Inflammatory macrophage treated with lipopolysaccharide for 4 hours (primary cell): Measurements from ENCODE around the gene LINC00237.

Source experiments
- DNase-seq: peaks from one replicate; pipeline ENCODE4 v3.0.0-alpha.2; 2020

The LINC00237 gene

GRCh38 chr20:21092806-21093205 lies 13.4 kb downstream of the LINC00237 start:
- peak; percentile 15 for DNase-seq

DNA sequence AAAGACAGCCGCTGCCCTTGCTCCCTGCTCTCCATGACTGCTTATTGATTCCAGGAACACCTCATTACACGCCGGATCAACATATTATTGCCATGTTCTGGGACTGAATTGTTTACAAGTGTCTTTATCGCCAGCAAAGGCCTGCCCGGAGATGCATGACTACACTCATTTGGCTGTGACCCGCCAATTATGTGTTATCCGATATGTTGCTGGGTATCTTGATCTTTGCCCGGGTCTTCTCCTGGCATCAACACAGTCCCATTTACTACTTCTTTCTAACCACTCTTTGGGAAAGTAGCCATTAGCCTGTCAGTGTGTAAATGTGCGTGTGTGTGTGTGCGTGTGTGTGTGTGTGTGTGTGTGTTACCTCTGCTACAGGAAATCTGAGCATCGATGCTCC lies 15.4 kb downstream of the LINC00237 start:
- DNase-seq = no peak

GRCh38 chr20:21090111-21090618 lies 16.0 kb downstream of the LINC00237 start:
- peak; percentile 57 for DNase-seq

- DNase-seq = no peak
Measured at GRCh38 chr20:21089391-21089790, 16.8 kb downstream of the LINC00237 start.

- DNase-seq = no peak
Measured at GRCh38 chr20:21087862-21088540, 18.2 kb downstream of the LINC00237 start.

- no peak for DNase-seq
Measured at GRCh38 chr20:21083825-21084325, 22.3 kb downstream of the LINC00237 start.

DNA sequence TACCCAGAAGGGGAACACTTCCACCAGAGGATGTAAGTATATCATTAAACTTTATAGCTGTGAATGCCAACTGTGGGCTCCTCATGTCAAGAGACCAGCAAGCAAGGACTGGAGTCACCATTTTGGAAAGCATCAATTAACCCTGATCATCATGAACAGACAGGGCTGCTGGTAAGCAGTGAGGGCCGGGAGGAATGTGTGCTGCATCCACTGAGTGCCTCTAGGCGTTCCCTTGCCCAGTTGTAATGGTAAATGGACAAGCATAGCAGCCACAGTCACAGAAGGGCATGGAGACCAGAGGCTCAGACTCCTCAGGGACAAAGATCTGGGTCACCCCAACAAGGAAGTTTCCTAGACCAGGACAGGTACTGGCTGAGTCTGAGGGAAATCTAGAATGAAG lies 23.6 kb downstream of the LINC00237 start:
- no peak for DNase-seq

DNA sequence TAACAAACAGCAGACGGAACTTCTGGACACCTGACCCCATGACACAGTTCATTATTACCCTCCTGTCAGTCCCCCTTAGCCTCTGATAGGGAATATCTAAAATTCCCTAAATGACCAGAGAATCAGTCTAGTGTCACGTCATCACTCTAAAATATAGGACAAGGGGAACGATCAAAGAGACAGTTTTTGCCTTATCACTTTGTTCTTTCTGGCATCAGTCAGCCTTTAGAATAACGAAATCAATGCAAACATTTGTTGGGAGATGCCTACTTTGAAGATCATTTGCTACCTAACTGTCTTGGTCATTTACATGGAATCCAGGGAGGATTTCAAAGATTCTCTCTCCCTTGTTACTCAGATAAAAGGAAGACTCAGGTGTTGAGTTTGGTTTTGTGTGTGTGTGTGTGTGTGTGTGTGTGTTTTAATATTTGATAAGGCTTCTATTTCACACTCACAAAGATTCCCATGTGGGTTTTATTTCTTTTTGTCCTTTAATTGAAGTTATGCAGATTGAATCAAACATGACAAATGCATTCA lies 28.3 kb downstream of the LINC00237 start:
- no peak for DNase-seq

- no peak for DNase-seq
Measured at GRCh38 chr20:21076073-21076472, 30.1 kb downstream of the LINC00237 start.

DNA sequence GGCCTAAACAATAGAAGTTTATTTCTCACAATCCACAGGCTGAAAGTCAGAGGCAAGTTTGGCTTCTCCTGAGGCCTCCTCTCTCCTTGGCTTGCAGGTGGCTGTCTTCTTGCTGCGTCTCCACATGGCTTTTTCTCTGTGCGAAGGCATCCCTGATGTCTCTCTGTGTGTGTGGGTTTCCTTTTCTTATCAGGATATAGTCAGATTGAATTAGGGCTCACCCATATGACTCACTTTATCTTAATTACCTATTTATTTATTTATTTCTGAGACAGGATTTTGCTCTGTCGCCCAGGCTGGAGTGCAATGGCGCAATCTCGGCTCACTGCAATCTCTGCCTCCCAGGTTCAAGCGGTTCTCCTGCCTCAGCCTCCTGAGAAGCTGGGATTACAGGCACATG lies 30.7 kb downstream of the LINC00237 start:
- DNase-seq = no peak

GRCh38 chr20:21074605-21075336 lies 31.4 kb downstream of the LINC00237 start:
- DNase-seq = no peak

DNA sequence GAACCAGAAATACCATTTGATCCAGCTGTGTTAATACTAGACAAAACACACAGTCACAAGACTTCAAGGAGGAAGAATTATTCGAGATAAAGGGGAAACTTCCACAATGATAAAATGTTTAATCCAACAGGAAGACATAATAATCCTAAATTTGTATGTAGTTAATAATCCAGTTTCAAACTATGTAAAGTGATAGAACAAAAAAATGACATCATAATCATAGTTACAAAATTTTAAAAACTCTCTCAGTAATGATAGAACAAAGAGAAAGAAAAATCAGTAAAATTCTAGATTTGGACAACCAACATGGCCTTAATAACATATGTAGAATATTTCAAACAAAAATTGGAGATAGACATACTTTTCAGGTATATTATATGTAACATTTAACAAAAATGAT lies 38.9 kb downstream of the LINC00237 start:
- DNase-seq = no peak

- DNase-seq = no peak
Measured at GRCh38 chr20:21064924-21065323, 41.2 kb downstream of the LINC00237 start.

DNA sequence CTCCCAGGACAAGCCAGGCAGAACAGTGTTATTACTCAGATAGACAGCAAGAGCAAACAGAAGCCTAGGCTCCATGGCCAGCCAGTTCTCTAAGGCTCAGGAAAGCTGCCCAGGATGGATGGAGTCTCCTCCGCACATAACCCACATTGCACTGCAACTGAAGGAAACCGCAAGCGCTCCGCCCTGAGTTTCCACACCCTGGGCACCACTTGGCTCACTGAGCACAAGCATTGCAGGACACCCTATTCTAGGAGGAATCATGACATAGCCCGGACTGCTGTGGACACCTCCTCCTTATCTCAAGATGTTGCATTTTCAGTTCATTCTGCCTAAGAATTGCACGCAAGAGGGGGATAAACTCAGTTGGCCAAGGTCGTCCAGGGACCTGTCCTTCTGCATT lies 42.9 kb downstream of the LINC00237 start:
- no peak for DNase-seq

GRCh38 chr20:21053002-21053762 lies 53.0 kb downstream of the LINC00237 start:
- DNase-seq = no peak

- no peak for DNase-seq
Measured at GRCh38 chr20:21052686-21053001, 53.5 kb downstream of the LINC00237 start.

DNA sequence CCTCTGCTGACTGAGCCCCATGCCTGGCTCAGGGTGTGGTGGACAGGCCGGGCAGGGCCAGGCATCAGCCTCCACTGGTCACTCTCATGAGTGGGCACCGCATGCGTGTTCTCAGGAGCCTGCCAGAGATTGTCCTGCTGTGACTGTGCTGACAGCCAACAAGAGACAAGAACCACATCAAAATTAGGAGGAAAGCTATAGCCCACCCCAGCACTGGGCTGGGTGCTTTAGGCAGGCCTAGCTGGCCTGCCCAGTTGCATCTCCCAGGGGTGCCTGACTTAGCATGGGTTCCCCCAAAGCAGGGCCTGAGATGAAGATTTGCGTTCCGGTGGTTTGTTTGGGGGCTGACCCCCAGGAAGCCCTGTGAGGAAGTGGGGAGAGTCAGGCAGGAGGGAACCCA lies 53.9 kb downstream of the LINC00237 start:
- no peak for DNase-seq

DNA sequence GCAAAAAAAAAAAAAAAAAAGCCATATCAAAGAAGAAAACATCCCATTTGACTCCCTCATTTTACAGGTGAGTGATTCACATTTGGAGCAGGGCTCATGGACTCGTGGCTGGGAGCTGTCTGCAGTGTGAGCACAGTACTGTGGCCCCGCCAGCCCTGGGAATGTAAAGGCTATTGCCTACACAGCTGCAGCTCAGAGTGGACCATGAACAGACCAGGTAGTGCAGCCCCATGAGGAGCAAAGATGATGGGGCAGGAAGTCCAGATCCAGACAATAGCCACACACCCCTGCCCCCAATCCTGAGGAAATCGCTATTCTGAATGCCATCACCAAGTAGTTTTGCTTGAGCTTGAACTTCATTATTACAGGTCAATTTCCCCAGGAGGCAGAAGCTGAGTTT lies 55.4 kb downstream of the LINC00237 start:
- DNase-seq = no peak

DNA sequence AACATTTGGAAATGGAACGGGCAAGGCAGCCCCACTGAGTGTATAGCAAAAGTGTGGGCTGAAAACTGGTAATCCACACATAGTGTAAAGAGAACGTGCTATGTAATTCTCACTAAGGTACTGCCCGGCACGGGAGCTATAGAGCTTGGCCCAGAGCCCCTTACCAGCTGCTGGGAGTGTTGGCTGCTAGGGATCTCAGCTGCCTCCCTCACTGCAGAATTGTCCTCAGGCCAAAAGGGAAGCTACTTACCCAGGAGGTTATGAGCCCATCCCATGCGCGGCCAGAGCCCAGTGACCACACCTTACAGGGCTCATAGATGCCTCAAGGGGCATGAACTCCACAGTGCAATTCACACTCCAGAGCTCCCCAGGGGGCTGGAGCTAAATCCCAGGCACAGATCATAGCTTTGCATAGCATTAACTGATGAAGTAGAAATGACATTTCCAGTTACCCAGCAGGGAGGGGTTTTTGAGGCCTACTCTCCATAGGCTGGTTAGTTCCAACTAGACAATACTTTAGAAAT lies 56.8 kb downstream of the LINC00237 start:
- no peak for DNase-seq

- DNase-seq = peak; percentile 45
Measured at GRCh38 chr20:21048841-21049273, 57.3 kb downstream of the LINC00237 start.

DNA sequence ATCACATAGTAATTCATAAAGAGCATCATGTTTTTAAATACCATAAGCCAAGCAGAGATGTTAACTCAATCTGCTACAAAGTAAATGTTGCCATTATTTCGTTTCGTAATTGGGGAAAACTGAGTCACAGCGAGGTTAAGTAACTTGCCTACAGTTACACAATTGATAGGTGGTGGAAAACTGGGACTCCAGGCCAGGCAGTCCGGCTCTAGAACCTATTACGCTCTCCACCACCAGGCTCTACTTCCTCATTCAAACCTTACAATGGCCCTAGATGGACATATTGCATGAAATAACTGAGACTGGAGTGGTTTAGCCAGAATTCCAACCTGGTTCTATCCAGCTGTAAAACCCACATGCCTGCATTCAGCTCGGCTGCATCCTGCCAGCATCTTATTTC lies 58.2 kb downstream of the LINC00237 start:
- peak; percentile 27 for DNase-seq

DNA sequence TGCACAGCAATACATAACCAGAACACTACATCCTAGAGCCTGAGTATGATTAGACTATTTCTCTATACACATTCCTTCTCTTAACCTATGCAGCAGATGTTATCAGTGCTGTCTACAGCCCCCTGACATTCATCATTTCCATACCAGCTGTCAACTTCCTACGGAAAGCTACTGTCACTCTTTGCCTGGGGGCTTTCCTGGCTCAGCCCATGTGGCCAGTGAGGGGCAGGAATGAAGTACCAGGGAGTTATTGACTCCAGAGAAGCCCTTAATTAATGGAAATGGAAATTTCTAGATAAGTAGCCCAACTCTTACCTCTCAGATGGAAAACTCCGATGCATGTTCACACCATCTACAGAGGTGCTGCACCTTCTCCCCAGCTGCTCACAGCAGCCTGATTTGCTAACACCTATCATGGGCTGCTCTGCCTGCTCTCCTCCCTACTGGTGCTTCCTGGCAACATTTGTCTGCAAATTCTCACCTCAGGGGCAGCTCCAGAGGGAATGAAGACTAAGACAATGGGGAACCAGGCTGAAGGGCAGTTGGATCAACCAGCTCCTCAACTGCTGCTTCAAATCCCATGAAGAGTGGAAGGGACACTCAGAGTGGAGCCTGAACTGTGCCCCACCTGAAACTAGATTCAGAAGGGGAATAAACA lies 59.6 kb downstream of the LINC00237 start:
- DNase-seq = no peak
